Measurements from ENCODE around the gene HNF4A. TPM values are rescaled to one million over a fixed set of nuclear protein-coding genes. Genes with fewer than 3 reads are reported as not detected.

HNF4A gene
- total and polyA plus RNA-seq, 2 of the 13 experiments (the other 11 are each of a cell fraction or from before 2014, with no cell fraction given) = 80.9 to 169 TPM

DNA sequence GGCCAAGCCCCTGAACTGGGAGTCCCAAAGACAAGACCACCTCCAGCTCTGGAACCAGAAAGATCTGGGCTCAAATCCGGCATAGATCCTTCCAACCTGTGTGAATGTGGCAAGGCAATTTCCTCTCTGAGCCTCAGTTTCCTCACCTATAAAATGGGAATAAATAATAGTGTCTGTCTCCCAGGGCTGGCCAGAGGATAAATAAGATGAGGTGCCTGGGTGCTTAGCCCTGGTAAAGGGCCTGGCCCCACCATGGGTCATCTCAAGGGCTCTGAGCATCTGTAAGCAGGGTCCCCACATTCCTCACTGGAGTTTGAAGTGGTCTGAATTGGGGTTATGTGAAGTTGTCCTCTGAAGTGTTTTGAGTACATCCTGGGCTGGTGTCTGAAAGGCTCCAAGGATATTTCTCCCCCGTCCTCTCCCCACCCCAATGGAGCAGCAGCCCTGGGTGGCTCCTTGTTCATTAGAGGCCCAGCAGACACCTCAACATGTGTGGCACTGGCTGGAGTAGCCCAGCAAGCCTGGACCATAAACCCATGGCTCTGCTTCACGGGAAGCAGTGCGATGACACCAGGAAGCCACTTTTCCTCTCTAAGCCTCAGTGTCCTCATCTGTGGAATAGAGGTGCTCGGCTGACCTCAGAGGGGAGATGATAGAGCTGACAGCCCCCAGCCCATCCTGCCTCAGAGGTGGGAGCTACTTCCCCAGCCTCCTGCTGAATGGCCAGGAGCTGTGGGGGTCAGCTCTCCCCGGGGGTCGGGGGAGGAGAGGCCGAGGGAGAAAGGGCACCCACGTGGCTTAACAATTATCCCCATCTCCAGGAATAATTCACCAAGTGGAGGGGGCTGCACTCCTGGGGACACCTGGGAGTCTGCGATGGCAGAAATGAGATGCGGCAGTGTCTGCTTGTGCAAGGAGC lies 48.0 kb downstream of the HNF4A start (continued):
- TF ChIP-seq HNRNPH1 (optimal IDR thresholded peaks at IDR 0.05; ENCODE audit: low read depth, low read length) = no peak
- TF ChIP-seq, protein P1, sequence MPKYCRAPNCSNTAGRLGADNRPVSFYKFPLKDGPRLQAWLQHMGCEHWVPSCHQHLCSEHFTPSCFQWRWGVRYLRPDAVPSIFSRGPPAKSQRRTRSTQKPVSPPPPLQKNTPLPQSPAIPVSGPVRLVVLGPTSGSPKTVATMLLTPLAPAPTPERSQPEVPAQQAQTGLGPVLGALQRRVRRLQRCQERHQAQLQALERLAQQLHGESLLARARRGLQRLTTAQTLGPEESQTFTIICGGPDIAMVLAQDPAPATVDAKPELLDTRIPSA (CRISPR knock-in tag; IDR thresholded peaks at IDR 0.05; ENCODE audit: borderline replicate concordance) = no peak
- no peak for TF ChIP-seq ZNF772 (CRISPR knock-in tag; IDR thresholded peaks at IDR 0.05)
- TF ChIP-seq ZNF564 (CRISPR knock-in tag; IDR thresholded peaks at IDR 0.05) = peak; percentile 45; the same call in 1 of the 2 replicates
- TF ChIP-seq ZNF549 (CRISPR knock-in tag; IDR thresholded peaks at IDR 0.05) = no peak
- 0 out of 2 replicates have a peak, but pooled peaks have one; percentile 3 for TF ChIP-seq EED (CRISPR knock-in tag; IDR thresholded peaks at IDR 0.05)
- no peak for TF ChIP-seq MYNN (CRISPR knock-in tag; IDR thresholded peaks at IDR 0.05; ENCODE audit: low read depth)
- TF ChIP-seq, protein P2, sequence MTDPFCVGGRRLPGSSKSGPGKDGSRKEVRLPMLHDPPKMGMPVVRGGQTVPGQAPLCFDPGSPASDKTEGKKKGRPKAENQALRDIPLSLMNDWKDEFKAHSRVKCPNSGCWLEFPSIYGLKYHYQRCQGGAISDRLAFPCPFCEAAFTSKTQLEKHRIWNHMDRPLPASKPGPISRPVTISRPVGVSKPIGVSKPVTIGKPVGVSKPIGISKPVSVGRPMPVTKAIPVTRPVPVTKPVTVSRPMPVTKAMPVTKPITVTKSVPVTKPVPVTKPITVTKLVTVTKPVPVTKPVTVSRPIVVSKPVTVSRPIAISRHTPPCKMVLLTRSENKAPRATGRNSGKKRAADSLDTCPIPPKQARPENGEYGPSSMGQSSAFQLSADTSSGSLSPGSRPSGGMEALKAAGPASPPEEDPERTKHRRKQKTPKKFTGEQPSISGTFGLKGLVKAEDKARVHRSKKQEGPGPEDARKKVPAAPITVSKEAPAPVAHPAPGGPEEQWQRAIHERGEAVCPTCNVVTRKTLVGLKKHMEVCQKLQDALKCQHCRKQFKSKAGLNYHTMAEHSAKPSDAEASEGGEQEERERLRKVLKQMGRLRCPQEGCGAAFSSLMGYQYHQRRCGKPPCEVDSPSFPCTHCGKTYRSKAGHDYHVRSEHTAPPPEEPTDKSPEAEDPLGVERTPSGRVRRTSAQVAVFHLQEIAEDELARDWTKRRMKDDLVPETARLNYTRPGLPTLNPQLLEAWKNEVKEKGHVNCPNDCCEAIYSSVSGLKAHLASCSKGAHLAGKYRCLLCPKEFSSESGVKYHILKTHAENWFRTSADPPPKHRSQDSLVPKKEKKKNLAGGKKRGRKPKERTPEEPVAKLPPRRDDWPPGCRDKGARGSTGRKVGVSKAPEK (CRISPR knock-in tag; IDR thresholded peaks at IDR 0.05; ENCODE audit: borderline replicate concordance) = 0 out of 2 replicates have a peak, but pooled peaks have one; percentile 44
